GM19035 (cell line): ENCODE data around the gene HLCS.

Experiments
- ATAC-seq: cut with Tn5 transposase; IDR thresholded peaks from one replicate; pipeline ENCODE4 v1.9.1; 2021; ENCODE audit not compliant: unreplicated experiment

Gene HLCS

DNA sequence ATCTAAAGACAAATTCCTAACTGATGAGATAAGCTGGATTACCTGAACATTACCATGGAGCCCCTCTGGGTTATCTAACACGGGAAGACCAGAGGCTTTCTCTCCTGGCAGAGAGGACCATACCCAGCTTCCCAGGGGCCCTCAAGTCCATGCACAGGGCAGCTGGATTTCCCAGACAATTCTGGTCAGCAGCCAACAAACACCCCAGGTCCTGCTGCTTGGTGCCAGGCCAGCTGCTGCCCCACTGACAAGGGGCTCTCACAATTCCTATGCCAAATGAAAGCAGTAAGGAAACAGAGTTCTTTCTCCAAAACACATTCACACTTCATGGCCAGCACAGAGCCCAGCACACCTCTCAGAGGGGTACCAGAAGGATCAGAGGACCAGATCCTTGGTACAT, 114.2 kb downstream of the HLCS start:
- ATAC-seq: no peak

DNA sequence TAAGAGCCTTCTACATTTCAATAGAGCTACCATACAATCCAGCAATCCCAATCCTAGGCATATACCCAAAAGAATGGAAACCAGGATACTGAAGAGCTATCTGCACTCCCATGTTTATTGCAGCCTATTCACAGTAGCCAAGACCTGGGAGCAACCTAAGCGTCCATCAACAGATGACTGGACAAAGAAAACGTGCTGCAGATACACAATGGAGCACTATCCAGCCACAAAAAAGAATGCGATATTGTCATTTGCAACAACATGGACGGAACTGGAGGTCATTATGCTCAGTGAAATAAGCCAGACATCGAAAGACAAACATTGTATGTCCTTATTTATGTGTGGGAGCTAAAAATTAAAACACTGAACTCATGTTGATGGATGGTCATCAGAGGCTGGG, 115.3 kb downstream of the HLCS start:
- no peak for ATAC-seq

DNA sequence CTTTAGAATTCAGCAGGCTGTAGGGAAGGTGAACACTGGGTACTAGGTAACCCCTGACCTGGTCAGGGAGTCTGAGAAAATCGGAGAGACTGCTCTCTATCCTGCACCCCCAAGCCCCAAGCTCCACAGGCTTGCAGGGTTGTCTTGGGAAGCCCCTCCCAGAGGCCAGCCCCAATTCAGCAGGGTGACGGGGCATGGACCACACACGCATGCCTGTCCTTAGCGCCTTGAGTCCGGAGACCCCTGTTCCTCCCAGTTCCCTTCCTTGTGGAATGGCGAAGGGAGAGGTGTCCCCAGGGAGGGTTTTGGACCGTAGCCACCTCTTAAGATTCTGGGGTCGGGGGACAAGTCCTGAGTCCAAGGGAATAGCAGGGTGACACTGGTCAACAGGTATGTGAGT, 116.1 kb downstream of the HLCS start:
- ATAC-seq: no peak

DNA sequence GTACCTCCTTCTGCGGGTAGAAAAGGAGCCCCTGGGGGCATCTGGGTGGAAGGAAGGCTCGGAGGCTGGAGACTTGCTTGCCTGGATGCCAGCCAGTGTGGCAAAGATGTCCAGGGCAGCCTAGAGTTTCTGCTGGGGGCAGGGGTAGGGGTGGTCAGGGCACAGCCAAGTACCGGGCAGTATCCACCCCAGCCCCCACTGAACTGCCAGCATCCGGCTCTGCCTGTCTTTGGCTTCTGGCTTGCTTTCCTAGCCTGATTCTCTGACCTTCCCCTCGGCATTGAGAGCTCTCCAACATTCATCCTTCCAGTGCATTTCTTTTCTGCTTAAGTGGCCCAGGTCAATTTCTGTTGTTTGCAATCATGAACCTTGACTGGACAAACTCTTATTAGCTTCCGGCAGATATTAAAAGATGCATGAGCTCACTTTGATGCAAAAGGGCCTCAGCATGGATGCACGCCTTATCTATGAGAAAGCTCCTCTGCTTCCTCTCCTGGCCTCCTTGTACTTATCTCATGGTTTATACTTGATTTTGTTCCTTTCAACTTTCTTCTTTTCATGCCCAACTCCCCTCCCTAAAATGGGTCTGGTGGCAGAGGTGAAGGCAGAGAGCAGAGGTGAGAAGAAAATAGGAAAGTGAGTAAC, 116.9 kb downstream of the HLCS start:
- no peak for ATAC-seq

DNA sequence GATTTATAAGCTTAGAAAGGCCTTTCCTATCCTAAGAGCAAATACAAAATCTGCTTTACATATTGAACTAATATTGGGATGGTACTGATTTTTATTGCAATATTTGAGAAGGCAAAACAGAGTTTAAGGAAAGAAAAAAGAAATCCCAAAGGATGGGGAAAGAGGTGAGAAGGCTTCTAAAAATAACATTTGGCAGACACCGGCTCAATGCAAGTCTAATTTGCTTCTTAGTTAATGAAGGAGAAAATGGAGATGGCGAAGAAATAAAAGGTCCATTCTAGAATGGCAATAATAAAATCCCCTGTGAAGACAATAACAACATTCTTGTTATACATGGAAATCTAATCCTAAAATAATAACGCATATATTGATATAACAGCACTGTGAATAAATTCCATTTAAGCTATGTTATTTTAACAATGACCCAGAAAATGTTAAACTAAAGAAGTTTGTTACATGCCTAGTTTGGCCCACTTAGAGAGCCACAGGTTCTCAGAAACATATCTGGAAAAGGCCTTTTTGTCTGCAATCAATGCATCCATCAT, 117.7 kb downstream of the HLCS start:
- ATAC-seq: no peak

DNA sequence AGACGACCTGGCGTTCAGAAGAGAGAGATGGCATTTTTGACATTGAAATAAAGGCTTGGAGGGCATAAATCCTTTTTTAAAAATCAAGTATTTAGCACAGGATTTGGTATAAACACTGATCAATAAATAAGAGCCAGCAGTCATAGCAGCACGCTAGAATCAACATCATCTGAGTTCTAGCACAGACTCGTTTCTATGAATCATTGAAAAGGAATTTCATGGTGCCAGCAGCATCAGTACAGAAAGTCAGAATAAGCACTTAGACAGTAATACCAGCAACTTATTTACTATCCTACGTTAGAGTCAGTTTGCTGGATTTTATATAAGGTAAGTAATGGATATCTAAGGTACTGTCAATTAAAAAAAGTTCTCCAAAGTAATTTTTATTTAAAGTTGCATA, 119.3 kb downstream of the HLCS start:
- ATAC-seq: no peak

DNA sequence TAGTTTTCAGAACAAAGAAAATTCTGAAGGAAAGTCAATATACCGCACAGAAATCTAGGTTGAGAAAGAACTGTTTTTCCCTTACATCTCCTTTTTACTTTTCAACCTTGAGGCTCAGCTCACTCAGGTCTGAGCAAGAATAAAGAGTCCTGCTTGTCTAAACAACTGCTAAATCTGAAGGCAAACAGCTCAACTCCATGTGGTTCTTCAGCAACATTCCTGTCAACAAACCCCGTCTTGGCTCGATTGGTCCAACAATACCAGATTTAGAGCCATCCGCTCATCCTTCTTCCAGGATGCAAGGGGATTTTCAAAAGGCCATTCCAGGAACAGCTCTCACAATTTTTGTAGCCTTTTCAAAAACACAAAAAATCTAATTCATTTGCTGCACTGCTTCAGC, 119.8 kb downstream of the HLCS start:
- no peak for ATAC-seq

DNA sequence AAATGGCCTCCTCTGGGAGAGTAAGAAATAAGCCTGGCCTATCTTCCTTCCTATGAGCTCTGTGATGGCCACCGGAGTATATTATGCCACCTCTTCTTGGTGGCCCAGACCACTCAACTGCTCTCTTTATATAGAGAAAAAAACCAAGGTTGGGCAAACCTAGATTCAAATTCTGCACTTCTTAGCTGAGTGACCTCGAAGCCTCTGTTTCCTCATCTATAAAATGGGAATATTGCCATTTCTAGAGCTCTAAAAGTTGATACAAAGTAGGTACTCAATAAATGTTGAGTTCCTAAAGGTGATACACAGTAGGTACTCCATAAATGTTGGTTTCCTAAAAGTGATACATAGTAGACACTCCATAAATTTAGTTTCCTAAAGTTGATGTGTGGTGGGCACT, 120.7 kb downstream of the HLCS start:
- ATAC-seq: no peak

DNA sequence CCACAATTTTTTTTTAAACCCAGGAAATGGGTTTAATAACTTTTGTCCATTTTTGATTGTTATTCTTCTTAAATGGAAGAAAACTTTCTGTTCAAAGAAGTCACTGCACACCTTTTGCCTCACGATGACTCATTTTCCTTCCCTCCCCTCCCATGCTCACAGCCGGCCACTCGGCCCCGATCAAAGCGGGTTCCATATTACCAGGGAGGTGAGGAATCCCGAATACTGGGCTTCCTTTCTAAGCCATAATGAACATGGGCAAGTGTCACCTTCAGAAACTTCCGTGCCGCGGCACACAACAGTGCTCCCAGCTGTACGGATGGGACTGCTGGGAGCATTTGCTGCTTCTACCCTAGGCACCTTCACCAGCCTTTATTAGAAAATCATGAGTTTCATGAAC, 121.4 kb downstream of the HLCS start:
- ATAC-seq: no peak

DNA sequence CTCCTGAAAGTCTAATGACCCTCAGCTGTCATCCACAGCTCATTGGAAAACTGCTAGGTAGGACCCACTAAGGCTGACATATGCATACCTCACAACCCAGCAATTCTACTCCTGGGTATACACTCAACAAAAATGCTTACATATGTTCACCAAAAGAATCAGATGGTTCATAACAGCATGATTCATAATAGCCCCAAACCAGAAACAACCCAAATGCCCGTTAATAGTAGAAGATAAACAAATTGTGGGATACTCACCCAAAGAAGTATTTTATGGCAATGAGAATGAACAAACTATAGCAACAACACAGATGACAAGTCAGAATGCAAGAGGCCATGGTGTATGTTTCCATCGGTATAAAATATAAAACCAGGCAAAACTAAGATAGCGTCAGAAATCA, 124.6 kb downstream of the HLCS start:
- ATAC-seq: no peak

DNA sequence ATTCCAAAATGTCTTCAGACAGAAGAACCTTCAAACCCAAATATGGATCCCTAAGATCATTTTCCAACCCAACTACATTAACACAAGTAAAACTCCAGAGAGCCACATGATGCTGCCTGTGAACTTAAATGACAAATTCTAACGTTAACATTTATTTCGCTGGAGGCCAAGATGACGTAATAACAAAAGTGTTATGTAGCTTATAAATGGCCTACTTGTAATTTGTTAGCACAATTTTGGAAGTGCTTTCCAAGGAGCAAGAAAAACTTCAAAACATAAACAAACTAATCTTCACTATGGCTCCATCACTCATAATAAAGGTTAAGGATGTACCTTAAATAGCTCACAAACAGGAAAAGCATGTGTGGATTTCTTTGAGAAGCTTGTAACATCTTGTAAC, 126.7 kb downstream of the HLCS start:
- no peak for ATAC-seq

DNA sequence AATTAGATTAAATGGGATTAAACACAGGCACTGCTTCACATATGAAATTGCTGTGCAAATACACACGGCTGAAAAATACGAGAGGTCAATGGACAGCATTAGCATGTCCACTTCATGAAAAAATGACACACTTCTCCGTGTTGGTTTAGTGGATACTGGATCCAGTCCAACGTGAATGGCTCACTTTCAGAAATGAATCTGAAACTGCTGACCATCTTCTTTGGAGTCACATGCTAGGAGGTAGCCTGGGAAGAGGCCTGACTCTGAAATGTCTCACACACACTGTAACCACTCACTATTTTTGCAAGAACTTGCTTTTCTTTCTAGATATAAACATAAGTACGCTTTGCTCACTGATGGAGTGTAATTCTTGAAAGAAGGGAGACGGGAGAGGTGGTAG, 127.3 kb downstream of the HLCS start:
- ATAC-seq: no peak

DNA sequence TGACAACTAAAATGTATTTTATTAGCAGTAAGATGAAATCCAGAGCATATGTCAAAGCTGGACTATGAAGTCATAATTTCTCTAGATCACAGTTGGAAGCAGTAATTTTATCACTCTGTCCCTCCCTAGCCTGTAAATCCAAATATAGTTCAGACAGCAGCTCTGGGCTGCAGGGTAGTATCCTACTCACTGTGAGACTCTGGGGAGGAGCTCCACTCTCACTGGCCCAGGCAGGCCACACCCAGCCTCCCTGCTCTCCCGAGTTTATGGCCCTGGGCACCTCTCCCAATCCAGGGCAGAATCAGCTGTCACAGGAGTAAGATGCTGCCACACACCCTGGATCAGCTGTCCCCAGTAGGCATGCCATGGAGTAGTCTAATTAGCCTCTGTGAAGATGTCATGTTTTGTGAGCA, 131.1 kb downstream of the HLCS start:
- no peak for ATAC-seq

DNA sequence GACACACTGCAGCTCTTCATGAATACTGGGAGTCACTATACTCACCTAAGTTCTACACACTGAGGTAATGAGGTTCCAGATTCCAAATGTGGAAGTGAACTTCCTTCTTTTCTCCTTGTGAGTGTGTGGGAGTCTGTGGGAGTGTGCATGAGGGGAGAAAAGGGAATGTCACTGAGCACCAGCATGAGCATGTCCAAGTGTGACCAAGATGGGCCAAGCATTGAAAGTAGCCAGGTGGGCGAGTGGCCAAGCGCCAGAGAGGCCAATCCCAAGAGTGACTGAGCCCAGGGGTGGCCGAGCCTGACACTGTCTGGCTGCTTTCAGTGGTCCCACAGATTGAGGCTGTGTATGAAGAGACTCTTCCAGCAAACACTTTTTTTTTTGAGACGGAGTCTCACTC, 132.3 kb downstream of the HLCS start:
- ATAC-seq: no peak

DNA sequence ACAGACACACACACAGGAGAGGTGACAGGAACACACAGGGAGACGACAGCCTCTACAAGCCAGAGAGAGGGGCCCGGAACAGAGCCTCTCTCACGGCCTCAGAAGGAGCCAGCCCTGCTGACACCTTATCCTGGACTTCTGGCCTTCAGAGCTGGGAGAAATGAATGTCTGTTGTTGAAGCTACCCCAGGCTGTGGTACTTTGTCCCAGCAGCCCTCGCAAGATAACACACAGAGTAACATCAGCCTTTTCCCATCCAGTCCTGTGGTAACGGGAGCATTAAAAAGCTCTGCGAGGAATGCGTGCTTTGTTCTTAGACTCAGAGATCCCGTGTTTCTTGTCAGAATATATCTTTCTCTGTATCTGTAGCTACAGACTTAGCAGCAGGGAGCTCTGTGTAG, 136.4 kb downstream of the HLCS start:
- ATAC-seq: no peak

DNA sequence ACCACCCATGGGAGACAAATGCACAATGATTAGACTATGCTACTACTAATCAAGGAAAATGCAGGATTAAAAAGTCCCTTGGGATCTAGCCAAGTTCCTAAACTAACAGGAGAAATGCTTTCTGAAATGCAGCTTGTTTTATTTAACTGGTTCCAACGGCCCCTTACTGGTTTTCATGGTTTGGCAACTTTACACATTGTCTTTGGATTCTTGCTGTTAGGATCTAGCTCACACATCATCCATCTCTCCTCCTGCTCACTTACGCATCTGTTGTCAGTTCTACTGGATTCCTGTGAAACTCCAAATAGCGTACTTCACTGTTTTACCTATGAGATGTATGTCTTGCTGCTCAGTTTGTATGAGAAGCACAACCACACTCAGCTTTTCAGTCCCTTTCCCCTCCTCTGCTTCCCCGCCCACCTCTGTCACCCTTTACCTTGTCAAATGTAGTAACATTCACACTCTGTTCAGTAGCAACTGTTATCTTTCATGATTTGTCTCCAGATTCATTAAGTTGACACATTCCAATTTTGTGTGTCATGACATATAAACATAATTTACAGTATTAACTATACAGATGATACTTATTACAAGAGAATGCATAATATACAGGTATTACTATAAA, 137.5 kb downstream of the HLCS start:
- ATAC-seq: no peak

DNA sequence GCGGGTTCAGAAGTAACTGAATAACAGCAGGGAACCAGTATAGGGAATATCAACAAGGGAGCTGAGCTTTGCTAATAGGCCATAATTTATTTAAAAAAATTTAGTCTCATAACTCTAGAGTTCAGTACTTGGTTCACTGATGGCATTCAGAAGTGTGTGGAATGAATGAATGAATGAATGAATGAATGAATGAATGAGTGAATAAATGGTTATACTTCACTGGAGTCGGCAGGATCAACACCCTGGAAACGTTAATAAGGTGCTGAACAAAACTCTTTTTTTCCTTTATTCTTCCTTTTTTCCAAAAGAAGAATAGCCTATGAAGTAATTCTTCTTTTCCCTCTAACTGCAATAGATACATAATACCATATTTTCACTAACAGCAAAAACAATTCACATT, 138.3 kb downstream of the HLCS start:
- no peak for ATAC-seq

DNA sequence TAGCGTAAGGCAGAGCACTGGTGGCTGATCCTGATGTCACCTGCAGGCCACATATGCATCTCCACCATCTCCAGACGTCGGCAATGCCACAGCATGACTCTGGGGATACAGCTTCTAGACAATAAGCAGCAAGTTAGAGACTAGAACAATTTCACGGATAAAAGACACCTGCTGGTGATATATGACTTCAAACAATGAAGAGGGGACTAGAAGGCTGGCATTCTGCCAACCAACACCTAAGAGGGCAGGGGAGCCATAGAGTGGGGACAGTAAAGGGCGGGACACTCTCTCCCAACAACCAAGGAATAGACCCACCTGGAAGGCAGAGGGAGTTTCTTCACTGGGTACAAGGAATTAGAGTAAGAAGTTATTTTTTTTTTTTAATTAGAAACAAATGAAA, 140.8 kb downstream of the HLCS start:
- no peak for ATAC-seq

DNA sequence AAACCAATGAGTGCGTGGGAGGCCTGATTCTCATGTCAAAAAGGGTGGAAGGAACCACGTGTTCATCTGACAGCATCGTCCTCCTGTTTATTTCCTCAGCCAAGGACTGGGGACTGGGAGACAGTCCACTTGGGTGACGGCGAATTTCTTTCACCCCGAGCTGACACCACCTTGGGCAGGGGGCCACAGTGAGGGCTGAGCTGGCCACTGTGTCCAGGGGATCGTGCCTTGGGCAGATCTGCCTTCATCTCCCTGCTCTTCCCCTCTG, 145.5 kb downstream of the HLCS start:
- ATAC-seq: no peak

DNA sequence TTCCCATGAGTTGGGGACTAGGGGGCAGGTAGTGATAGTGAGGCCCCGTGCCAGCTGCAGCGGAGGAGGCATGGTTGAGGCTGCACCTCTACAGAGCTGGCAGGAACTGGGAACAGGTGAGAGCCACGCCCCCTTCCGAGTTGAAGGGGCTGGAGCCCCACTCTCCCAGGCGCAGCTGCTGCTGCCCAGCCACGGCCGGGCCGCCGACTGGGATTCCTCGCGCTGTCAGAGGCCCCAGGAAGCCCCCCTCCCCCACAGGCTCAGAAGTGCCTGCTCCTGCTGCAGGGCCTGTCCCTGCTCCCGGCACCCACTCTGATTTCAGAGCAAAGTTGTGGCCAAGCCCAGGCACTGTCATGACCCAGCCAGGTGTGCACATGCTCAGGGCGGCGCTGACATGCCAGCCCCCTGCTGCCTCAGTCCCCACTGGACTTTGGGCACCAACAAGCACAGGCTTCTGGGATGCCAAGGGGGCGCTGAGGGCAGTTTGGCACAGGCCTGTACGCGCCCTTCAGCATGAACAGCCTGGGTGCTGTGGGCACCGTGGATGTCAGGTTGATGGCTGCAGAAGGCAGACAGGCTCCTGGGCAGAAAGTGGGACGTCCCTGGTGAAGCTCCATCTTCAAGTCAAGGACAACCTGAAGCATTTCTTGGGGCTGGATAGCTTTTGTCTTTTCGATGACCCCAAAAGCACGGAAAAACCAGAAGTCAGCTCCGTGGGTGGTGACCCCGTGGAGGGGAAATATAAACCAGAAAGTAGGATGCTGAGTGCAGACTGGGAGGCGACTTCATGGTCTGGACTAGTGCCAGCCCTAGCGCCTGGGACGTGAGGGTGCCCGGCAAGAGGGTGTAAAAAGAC, 146.1 kb downstream of the HLCS start:
- ATAC-seq: no peak

DNA sequence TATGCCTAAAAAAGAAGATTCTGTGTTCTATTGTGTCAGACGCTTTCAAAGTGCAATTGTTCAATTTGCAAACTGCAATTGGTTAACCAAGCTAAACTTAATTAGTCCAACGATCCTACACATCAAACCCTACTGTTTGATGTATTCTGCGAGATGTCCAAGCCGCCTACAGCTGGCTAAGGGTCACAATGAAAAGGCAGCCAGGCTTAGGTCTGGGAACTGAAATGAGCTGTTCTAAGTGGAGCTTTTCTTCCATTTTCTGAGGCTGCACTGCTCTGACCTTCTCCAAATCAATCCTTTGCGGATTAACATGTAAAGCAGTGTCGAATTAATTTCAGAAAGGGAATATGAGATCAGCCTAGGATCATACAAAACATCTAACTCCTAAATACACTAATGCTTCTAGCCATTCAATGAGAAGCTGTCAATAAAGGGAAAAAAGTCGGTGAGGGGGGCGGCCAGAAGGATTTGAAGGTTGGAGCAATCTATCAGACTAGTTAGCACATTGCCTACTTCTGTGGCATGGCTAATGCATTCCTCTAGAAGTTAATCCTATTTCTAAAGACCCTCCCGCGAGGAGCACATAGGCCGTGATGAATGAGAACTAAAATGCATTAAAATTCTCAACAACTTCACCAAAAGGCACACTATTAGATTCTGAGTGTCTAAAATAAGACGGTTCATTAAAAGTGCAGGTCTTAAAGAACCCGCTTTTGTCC, 148.6 kb downstream of the HLCS start:
- ATAC-seq: no peak
